ENCODE measurements around the gene ADCY2.

ADCY2 gene

DNA sequence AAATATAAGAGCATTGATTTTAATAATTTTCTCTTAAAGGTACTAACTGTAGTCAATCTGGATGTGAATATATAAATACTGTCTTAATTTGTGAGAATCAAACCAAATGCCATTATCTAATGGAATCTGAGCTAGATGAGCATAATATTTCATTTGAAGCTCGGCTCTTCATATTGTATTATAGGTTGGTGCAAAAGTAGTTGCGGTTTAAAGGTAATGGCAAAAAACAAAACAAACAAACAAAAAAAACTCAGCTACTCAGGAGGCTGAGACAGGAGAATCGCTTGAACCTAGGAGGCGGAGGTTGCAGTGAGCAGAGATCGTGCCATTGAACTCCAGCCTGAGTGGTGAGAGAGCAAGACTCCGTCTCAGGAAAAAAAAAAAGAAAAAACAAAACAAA lies 358.6 kb downstream of the ADCY2 start:
- no peak for DNase-seq

GRCh38 chr5:7754997-7755596 lies 359.2 kb downstream of the ADCY2 start:
- DNase-seq, result peak; percentile 14

GRCh38 chr5:7755958-7756357 lies 360.0 kb downstream of the ADCY2 start:
- DNase-seq, result no peak

DNA sequence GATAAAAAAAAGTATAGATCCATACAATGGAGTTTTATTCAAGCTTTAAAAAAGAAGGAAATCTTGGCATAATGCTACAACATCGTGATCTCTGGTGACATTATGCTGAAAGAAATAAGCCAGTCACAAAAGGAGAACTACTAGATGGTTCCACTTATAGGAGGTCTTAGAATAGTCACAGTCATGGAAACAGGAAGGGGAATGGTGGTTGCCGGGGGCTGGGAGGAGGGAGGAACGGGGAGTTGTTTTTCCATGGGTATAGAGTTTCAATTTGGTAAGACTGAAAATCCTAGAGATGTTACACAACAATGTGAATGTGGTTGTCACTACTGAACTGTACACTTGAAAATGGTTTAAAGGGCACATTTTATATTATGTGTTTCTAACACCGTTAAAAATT lies 360.5 kb downstream of the ADCY2 start:
- no peak for DNase-seq

GRCh38 chr5:7759257-7759871 lies 363.4 kb downstream of the ADCY2 start:
- no peak for DNase-seq

- no peak for DNase-seq
Observed at GRCh38 chr5:7759951-7760580, 364.1 kb downstream of the ADCY2 start.

DNA sequence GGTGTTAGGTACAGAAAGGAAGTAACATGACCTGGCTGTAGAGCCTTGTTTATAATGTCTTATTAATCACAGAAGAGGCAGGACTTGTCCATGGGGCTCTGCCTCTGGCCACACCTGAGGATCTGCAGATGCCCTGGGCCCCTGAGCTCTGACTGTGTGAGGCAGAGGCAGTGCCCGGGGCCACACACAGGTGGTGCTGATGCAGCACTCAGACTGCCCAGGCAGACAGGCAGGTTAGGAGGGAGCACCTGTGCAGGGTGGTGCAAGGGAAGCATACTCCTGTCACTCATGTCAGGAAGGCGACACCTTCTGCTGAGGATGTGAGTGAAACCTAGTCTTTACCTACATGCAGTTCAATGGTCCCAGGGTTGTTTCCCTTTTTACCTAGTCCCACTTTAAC lies 366.3 kb downstream of the ADCY2 start:
- DNase-seq, result no peak

GRCh38 chr5:7763621-7764072 lies 367.7 kb downstream of the ADCY2 start:
- DNase-seq, result no peak

GRCh38 chr5:7764452-7764851 lies 368.5 kb downstream of the ADCY2 start:
- no peak for DNase-seq

DNA sequence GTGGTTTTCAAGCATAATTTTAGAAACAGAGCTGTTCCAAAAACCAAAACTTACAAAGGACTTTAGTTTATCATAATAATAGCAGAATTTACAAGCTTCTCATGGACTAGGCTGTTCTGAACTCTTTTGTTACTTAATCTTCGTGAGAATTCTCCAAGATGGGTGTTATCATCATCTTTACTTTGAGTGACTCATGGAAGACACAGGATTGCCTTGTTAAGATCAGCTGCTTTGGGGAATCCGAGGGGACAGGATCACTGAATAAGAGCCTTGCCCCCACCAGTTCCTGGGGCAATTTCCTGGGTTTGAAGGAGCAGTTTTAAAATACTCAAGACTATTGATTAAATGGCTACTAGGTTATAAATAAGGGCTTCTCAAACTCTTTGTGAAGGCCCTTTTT lies 374.5 kb downstream of the ADCY2 start:
- no peak for DNase-seq

- DNase-seq, result no peak
Observed at GRCh38 chr5:7772141-7772540, 376.2 kb downstream of the ADCY2 start.

DNA sequence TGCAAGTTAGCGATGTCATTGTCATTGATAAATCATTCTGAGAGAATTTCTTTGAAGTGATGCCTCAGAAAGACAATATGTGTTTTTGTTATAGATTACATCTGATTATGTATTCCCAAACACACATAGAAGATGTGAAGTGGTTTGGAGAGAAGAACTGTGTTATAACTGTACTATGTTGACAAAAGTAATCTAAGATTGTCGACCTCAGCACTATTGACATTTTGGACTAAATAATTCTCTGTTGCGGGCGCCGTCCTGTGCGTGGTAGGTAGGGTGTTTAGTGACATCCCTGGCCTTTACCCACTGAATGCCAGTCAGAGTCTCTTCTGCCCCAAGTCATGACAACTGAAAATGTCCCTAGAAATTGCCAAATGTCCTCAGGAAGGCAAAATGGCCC lies 377.2 kb downstream of the ADCY2 start:
- no peak for DNase-seq

DNA sequence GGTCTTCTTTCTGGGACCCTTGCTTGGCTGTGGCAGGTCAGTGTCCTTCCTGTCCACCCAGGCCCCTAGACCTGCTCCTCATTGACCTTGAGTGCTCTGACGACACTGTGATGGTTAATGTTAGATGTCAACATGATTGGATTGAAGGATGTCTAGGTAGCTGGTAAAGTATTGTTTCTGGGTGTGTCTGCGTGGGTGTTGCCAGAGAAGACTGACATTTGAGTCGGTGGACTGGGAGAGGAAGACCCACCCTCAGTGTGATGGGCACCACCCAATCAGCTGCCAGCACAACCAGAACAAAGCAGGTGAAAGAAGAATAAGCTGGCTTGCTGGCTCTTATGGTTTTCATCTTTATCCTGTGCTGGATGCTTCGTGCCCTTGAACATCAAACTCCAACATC lies 380.5 kb downstream of the ADCY2 start:
- no peak for DNase-seq

DNA sequence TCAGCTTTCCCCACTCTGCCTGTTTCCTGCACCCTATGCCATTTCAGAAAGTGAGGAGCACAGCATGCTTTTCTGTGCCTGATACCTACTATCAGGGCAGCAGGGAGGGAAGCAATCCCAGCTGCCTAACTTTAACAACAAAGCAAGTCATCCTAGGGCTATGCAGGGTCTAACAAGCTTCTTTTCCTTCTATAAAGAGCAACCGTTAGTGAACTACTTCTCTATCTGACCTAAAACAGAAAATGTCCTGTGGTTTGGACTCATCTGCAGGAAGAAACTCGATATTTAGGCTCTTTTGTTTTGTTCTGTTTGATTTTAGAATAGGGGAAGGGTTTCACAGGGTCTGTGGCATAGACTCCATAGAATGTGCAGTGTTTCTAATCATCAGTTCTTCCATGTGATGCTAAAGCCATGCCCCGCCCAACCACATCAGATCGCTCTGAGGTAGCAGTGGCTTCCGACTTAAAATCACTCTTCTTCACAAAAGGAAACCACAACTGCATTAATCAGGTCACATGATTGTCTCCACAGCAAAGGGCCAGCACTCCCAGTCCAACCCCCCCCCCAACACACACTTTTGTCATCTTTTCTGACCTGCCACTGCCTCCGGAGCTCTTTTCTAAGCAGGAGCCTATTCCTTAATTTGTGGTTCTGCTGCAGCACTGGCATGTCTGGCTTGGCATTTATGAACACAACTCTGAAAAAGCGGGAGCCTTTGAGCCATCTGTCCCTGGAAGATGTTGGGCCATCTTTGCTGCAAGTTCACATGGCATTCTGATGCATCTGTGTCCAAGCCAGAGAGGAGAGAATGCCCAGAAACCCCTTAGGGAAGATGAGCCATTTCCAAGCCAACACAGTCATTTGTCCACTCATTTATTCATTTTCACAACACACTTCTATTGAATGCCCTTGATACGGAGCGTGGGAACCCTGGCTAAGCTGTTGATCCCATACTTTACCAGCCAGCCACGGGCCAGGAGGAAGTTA lies 383.4 kb downstream of the ADCY2 start:
- no peak for DNase-seq

- no peak for DNase-seq
Observed at GRCh38 chr5:7781899-7782298, 386.0 kb downstream of the ADCY2 start.

DNA sequence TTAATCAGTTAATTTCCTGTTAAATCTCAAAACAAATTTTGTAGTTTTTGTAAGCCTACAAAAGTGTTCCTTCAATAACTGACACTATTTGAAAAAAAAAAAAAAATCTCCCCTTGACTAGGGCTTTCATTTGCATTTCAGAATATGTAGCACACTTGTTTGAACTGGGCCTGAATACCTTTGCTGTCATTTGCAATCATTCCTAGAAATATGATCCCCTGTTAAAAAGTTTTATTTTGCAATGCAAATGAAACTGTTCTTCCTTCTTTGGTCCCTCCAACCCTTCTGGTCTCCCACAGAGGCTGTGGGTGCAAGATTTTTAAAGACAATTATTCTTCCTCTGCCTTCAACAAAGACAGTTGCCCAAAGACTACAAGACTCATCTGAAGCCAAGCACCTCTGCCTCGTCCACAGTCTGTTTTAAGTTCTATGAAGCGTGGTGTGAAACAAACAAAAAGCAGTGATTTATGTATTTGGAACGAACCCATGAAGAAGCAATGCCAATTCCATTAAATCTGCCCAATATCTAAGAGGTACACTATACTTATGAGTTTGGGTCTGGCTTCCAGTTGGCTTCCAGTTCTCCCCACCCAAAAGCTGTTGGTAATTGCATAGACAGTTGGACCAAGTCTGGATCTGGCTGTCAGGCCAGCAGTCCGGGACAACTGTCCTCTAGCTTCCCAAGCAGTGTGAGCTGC lies 388.9 kb downstream of the ADCY2 start:
- no peak for DNase-seq

GRCh38 chr5:7787770-7788169 lies 391.8 kb downstream of the ADCY2 start:
- no peak for DNase-seq

GRCh38 chr5:7789567-7789966 lies 393.6 kb downstream of the ADCY2 start:
- DNase-seq, result no peak

- DNase-seq, result no peak
Observed at GRCh38 chr5:7793895-7794294, 398.0 kb downstream of the ADCY2 start.

- DNase-seq, result no peak
Observed at GRCh38 chr5:7794311-7794710, 398.4 kb downstream of the ADCY2 start.

GRCh38 chr5:7794823-7795222 lies 398.9 kb downstream of the ADCY2 start:
- no peak for DNase-seq

DNA sequence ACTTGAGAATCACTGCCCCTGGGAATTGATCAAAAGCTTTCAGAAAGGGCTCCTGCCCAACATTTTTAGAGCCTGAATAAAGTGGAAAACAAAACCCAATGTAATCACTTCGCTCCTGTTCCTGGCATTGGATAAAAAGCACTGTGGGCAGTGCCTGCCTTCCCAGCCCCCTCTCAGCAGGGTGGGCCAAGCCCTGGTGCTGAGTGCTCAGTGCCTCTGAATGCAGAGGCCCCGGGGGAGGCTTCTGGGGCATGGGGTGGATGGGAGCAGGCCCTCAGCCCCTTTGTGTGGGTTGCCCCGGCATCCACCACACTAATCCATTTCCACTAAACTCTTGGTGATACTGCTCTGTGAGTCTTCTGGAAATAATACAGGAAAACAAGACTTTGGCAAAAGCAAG lies 399.4 kb downstream of the ADCY2 start:
- no peak for DNase-seq

Measured in stimulated activated CD4-positive, alpha-beta T cell treated with anti-CD3 and anti-CD28 coated beads, Interleukin-4, amount 100 ng/mL, for 24 hours (primary cell).